HG03064 (cell line): ENCODE results near the gene C21orf58.

Experiments
- ATAC-seq: cut with Tn5 transposase; IDR thresholded peaks from one replicate; pipeline ENCODE4 v1.9.1; 2021; ENCODE audit warnings: low read depth; ENCODE audit not compliant: unreplicated experiment

The C21orf58 gene

DNA sequence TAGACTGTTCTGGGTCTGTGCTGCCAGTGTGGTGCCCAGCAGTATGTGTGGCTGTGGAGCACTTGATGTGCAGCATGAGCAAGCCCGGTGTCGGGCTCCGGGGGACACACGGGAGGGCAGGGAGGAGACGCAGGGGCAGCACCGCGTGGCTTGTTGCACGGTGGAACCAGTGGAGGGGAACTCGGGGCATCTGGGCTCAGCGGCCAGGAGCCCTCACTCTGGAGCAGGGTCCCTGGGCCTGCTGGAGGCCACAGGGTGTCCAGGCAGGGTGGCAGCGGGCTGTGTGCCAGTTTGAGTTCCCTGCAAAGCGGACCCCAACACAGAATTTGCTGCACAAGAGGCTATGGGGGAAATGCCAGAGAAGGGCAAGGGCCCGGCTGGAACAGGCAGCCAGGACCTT lies 30.8 kb upstream of the C21orf58 start:
- ATAC-seq = no peak

DNA sequence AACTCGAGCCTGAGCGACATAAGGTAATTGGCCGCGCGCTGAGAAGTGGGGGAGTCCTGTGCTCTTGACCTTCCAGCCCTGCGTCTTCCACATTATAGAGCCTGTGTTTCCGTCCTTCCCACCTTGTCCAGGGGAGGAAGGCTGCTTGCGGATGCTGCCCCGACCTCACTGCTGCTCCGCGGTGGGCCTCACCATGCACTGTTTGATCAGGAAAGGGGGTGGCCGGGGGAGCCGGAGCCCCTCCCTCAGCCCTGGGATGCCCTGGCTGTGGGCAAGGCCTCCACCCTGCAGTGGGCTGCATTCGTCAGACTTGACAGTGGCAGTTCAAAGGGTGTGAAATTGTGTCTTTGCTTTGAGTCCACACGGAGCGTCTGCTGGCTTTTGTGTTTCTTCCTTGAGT lies 30.4 kb upstream of the C21orf58 start:
- ATAC-seq = no peak

DNA sequence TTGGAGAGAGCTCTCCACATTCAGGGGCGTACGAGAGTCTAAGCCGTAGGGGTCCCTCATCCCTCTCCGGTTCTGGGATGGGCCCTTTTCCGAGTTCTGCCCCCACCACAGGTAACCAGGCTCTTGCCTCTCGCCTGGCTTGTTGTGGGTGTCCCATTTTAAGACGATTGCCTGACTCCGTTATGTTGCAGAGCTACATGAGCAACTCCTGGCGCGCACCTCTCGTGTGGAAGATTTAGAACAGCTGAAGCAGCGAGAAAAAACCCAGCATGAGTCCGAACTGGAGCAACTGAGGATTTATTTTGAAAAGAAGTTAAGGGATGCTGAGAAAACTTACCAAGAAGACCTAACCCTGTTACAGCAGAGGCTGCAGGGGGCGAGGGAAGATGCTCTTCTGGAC lies 29.2 kb upstream of the C21orf58 start:
- no peak for ATAC-seq

DNA sequence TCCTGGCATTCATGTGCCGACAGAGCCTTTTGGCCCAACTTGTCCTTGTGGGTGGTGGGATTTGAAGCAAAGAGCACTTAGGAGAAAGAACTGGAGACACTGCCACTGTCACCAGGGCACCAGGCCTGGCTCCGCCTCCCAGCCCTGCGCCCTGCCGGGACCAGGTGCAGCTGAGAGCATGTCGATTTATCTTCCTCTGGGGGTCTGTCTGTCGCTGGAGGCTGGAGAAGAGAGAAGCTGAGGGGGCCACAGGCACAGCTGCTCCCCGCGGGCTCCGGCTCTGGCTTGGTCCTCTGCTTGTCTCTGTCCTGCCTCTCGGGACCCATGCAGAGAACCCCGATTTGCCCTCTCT lies 28.5 kb upstream of the C21orf58 start:
- ATAC-seq = no peak

DNA sequence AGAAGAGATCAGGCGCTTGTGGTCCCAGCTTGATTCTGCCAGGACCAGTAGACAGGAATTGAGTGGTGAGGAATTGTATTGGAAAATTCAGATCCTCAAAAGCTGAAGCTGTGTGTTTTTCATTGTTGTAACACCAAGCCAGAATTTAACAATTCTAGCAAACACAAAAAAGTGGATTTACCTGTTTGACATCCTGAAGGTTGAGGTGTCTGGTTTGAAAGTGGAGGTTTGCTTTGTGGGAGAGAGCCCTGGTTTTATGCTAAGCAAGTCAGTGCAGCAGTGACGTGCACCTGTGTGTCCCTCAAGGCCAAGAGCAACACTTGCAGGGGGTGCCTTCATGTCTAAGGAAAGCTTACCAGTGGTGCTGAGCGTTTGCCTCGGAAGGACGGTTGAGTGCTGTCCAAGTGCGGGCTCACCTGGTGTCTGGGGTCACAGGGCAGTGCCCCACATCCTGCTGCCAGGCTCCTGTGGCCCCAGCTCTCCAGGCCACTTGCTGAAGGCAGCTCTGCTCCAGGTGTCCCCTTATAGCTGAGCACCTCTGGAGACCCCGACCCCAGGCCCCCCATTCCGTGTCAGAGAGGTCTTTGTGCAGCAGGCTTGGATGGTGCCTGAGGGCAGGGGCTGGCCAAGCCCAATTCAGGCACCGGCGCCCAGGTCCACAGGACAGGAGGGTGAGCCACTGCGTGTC lies 27.9 kb upstream of the C21orf58 start:
- ATAC-seq = no peak

DNA sequence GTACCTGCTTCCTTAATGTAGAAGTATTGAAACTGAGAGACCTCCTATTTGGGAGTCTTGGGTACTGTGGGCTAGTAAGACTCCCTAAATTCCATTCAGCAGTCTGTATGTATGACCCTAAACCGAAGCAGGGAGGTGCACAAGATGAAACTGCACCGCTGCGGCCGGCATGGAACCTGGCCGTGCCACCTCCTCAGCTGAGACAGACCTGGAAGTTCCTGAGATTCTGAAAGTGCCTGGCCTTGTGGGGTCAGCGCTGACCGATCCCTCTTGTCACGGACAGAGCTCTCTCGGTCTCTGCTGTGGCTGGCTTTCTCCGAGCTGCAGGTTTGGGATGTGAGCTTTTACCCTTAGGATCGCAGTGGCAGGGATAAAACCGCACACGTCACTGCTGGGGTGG lies 27.3 kb upstream of the C21orf58 start:
- ATAC-seq = no peak

DNA sequence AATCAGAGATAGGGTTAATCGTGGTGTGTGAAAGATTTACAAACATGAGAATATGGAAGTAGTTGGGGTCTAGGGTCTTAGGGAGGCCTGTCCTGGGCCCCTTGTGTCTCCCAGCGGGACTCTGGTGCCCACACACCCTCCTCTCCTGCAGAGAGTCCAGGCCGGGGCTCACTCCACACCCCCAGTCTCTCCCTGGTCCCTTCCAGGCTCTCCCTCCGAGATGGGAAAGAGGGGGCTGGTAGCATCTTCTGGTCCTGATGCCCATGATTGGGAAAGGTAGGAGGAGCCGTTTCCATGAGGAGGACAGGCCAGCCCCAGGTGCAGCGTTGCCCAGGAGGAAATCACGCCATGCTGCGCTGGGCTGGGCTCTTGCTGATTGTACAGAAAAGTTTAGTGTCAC lies 26.9 kb upstream of the C21orf58 start:
- no peak for ATAC-seq

DNA sequence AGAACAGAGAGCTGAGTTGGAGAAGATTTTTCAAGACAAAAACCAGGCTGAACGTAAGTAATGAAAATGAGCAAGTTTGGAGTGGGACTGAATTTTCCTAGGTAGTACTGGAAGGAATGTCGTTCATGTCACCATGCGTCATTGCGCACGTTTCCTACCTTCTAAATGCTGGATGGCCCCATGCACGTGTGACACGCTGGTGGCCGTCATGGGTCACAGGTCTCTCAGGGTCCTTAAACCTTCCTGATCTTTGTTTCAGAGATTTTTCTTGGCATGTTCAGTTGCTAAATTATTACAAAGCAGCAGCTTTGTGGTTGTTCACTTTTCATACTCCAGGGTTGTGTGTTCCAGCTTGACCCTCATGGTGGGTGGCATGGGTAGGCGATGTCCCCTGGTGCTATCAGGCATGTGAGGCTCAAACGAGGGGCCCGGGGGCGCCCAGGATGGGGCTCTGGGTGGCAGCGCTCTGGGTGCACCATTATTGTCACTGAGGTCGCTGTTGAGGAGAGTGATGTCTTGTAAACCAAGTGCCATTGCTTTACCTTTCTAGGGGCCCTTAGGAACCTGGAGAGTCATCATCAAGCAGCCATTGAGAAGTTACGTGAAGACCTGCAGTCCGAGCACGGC lies 25.6 kb upstream of the C21orf58 start:
- no peak for ATAC-seq

DNA sequence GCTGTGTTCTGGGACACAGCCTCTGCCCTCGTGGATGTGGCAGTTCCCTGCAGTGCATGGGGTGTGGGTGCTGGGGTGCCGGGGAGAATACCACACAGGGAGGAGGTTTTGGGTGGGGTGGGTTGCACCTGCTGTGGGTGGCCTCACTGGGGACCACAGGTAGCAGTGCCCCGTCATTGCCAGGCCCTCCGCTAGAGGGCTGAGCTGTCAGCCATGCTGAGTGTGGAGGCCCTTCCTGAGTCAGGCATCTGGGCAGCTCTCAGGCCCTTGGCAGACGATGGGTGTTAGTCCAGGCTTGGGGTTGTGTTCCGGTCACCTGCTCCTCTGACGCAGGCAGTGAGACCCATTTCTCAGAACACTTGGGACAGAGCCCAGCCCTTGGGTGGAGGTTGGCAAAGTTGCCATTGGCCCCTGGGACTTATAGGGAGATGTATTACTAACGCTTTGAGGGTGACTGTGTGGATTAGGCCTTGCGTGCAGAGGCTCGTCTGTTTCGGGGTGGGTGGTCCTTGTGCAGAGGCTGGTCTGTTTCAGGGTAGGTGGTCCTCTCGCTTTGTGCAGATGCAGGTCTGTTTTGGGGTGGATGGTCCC lies 24.2 kb upstream of the C21orf58 start:
- no peak for ATAC-seq

DNA sequence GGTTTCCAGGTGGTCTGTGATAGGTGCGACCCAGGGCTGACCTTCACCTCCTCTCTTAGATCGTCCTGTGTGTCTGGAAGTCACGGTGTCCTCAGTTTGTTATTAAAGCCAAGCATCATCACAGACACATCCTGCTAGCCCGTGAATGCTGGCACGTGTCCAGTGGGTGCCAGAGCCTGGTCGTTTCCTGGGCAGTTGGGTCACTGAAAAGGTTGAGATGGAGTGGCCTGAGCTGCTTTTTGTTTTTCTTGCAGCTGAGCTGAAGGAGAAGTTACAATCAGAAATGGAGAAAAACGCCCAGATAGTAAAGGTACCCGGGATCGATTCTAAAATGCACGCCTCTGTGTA lies 23.5 kb upstream of the C21orf58 start:
- ATAC-seq = no peak

DNA sequence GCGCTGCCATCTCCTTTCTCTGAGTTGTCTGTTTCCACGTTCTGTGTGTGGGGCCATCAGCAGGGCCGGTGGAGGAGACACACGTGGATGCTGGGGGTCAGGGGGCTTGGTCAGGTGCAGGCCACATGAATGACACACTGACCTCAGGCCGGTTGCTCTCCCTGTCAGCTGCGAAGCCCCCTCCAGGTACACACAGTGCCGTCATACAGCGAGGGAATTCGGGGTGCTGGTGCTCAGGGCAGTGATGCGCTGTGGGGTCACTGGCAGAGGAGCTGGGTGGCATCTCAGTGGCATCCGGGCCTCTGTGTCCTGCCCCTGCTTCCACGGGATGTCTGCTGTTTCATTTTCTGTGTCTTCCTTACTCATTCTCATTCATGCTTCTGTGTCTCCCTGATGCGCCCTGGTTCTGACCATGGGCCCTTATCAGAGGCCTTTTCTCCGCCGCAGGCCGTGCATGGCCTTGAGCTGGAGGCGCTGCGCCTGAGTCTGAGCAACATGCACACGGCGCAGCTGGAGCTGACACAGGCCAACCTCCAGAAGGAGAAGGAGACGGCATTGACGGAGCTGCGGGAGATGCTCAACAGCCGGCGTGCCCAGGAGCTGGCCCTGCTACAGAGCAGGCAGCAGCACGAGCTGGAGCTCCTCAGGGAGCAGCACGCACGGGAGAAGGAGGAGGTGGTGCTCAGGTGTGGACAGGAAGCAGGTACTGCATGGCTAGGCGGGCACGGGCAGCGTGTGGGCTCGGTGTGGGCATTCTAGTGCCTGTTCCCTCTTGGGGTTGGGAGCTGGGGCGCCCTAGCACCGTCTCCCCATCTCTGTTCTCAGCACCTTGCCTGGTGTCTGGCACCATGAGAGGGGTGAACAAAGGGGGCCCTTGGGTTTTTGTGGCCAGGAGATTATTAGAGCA lies 22.9 kb upstream of the C21orf58 start:
- ATAC-seq = no peak

DNA sequence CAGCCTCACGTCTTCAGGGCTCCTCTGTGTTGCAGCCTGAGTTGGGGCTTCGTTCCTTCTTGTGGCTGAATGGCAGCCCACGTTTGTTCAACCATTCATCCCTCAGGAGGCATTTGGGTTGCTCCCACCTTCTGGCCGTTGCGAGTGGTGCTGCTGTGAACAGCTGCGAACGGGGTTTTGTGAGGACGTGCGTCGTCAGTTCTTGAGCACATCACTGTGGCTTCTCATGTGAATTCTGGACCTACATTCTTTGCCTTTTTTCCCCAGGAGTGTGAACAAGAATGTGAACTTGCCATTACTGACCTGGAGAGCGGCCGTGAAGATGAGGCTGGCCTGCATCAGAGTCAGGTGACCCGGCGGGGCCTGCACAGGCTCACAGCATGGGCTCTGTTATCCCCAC lies 22.2 kb upstream of the C21orf58 start:
- ATAC-seq = no peak

DNA sequence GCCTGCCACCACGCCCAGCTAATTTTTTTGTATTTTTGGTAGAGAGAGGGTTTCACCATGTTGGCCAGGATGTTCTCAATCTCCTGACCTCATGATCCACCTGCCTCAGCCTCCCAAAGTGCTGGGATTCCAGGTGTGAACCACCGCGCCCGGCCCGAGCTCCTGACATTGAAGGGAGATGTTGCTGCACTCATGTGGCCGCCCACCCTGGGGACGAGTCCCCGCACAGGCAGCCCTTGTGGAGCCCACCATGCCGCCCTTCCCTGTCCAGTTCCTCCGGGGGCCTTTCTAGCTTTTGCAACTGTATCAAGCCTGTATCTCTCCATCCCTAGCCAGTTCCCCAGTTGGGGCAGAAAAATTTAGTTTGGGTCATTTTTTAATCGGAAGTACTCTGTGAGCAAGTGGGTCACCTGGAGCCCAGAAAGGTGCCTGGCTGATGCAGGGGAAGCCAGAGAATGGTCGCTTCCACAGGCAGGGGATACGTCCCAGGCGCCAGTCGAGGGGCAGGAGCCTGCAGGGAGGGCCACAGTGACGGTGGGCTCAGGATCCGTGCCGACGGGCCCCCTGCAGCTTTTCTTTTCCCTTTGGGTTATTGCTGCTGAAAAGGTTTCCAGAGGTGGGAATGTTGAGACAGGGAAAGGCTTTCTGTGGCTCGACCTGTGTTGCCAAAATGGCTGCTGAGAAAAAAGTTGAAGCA lies 20.7 kb upstream of the C21orf58 start:
- ATAC-seq = no peak

DNA sequence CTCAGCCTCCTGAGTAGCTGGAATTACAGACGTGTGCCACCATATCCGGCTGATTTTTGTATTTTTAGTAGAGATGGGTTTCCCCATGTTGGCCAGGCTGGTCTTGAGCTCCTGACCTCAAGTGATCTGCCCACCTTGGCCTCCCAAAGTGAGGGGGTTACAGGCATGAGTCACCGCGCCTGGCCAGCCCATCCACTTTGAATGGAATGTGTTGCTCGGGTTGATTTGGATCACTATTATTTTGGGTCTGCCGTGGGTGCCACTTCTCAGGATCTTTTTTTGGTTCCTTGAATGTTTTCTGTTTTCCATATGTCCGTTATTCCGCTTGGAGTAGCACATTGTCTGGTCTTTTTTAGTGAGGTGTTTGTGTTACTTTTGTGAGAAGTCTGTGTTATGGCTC lies 17.3 kb upstream of the C21orf58 start:
- ATAC-seq = no peak

DNA sequence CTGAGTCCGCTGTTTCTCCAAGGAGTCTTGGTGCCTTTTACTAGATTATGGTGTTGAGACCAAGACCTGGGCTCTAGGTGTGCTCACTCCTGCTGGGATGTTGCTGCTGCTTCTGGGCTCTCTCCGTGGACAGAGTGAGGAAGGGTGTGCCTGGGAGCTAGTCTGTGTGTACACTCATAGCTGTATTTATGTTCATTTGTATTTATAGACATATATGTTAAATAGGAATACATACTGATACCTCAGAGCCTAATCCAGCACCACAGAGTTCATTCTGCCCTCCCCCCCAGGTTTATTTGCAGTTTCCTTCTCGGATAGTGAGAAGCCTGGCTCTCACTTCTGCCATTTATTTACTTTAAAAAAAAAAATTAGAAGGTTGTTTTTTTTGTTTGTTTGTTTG lies 12.9 kb upstream of the C21orf58 start:
- no peak for ATAC-seq

DNA sequence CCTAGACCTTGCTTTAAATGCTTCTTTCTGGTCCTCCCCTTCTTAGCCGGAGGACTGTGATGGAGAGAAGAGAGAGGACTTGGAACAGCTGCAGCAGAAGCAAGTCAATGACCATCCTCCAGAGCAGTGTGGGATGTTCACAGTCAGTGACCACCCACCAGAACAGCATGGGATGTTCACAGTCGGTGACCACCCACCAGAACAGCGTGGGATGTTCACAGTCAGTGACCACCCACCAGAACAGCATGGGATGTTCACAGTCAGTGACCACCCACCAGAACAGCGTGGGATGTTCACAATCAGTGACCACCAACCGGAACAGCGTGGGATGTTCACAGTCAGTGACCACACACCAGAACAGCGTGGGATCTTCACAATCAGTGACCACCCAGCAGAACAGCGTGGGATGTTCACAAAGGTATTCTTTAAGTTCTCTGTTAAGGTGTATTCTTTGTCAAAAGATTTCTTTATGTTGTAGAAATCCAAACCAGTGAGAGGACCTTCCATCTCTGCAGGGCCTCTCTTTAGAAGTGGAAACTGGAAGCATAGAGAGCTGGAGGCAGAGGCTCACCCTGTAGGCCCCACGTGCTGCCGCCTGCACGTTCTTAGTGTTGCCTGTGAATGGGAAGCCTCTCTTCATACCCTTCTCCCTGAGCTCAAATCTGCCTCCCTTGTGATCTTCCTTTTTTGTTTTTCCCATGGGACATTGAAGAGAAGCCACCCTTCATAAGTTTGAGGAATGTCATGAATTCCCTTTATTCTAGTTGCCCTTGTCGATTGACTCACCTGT lies 10.9 kb upstream of the C21orf58 start:
- ATAC-seq = no peak

DNA sequence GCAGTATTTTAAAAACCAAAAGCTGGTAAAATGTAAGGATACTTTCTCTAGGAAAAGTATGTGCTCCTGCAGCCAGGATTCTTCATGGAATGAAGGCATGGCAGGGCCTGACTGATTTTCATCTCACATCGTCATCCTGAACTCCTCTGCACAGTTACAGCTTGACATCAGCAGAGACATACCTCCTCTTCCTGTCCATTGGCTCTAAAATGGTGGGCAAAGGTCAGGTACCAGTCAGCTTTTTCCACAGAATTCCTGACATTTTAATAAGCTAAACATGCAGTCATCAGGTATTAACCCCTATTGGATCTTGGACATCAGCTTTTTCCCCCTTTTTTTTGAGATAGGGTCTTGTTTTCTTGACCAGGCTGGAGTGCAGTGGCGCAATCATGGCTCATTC lies 6.1 kb upstream of the C21orf58 start:
- no peak for ATAC-seq

DNA sequence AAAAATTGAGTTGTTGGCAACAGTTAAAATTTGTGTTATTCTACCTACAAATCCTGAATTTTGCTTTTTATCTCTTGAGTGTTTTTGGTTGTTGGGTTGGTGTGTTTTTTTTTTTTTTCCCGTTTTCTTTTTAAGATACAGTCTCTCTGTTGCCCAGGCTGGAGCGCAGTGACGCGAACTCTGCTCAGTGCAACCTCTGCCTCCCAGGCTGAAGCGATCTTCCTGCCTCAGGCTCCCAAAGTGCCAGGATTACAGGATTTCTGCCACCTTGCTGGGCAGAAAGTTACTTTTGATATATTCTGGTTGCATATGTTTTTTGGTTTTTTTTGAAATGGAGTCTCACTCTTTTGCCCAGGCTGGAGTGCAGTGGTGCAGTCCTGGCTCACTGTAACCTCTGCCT lies 4.5 kb upstream of the C21orf58 start:
- ATAC-seq = no peak

DNA sequence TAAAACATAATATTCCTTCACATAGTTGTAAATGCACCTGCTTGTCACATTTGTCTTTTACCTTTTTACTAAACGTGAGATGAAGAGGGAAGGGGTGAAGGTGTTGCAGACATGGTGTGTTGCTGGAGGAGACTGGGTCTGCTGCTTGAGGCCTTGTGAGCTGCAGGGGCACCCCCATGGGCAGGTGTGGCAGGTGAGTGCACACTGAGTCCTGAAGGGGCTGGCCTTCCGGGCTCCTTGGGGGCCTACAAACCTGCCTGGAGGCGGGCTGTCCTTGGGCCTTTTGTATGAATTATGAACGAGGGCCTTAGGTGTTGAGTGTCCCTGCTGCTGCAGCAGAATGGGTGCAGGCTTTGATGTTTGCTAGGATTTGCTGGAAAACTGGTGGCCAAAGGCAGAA lies 4.0 kb upstream of the C21orf58 start:
- no peak for ATAC-seq

DNA sequence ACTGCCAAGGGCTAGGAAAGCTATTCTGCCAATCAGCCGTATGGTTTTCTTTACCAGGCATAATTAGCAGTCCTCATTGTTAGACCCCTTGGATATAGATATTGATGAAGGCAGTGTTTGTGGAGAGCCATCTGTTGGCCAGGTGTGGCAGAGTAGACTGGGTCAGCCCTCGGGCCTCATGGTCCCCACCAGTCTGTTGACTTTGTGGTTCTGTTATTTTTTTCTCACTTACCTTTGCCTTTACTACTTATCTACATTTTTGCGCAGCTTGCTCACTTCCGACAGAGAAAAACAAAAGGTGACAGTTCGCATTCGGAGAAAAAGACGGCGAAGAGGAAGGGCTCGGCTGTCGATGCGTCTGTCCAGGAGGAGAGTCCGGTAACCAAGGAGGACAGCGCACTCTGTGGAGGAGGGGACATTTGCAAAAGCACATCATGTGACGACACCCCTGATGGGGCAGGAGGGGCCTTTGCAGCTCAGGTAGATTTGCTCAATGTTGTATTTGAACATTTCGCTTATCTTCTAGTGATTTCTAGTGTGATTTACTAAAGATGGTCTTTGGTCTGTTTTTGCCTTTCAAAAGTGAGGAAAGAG lies 2.5 kb upstream of the C21orf58 start:
- ATAC-seq = no peak
